SU-DHL-6 (cell line): ENCODE measurements around the gene ST6GALNAC4.

Experiments
- CTCF ChIP-seq: fragments of 200-600 bp; sonication (generic); IDR thresholded peaks from one replicate; pipeline ENCODE4 v1.5.1; 2017; ENCODE audit warnings: antibody characterized with exemption, mild to moderate bottlenecking, low read length, moderate library complexity; ENCODE audit not compliant: insufficient read depth, poor library complexity, severe bottlenecking
- EZH2phosphoT487 ChIP-seq: fragments of 200-600 bp; sonication (generic), shearing (Covaris generic); conservative IDR thresholded peaks from 2 replicates; pipeline ENCODE4 v1.6.1; 2018; ENCODE audit warnings: mild to moderate bottlenecking, antibody characterized with exemption, low read length, moderate library complexity, mixed read lengths

GRCh38 chr9:127930231-127931091, 13.6 kb upstream of the ST6GALNAC4 start, which contains the start of gene PIP5KL1:
- TF ChIP-seq CTCF (no peak), EZH2phosphoT487 (no peak)
